GM12892 (cell line): ENCODE measurements around the gene PEPD.

Experiments
- POLR2A ChIP-seq: IDR thresholded peaks from 2 replicates; pipeline ENCODE4 v1.6.1; 2011; ENCODE audit warnings: low read depth, low read length, control low read depth
- POLR2AphosphoS5 ChIP-seq: IDR thresholded peaks from 2 replicates; pipeline ENCODE4 v1.6.1; 2011; ENCODE audit warnings: low read depth, low read length, control low read depth

- TF ChIP-seq POLR2A (no peak), POLR2AphosphoS5 (no peak)
Observed at GRCh38 chr19:33405254-33405552, 116.4 kb downstream of the PEPD start.
